ENCODE data around the gene NSMCE1. TPM values are rescaled to one million over a fixed set of nuclear protein-coding genes. Genes with fewer than 3 reads are reported as not detected.

Gene NSMCE1
- polyA plus RNA-seq, 1 donor: 61.5 TPM

DNA sequence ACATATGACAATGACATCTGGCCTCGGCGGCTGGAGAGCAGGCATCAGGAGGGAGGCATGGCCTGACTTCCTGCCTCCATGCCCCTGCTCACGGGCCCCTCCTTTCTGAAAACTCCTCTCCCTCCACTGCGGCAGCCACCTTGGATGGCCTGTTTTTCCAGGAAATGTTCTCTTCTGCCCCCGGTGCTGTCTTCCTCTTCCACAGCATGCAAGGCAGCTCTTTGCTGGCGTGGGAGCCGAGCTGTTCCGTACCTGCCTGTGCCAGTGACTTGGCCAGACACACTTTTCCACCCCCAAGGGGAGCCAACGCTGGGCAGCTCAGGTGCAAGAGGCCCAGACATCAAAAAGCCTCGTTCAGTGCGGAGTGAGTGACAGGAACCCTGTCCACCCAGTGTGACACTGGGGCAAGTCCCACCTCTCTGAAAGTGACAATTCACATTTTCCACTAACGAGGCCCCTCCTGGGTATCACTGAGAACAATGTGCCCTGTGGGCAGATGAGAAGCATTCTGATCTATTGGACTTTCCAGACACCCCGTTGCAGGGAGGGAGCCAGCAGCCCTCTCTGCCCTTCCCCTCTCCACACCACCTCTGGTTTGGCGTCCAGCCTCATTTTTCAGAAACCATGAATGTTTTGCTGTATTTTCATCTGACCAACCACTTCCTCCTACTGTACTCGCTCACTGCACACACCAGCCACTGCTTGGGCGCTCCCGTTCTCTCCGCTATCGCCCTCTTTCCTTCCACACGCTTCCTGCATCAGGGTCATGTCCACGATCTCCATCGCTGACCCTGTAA is 31.2 kb downstream of the NSMCE1 start:
- H3K4me1 ChIP-seq (ENCODE audit: control insufficient read depth, insufficient read depth, low read length): peaks cover 26% of the 10 kb centered on the region
- H3K36me3 ChIP-seq (ENCODE audit: control insufficient read depth, insufficient read depth, low read length): peaks cover 20% of the 10 kb centered on the region
- no peaks in the 10 kb centered on the region for H3K27me3 ChIP-seq (ENCODE audit: control insufficient read depth, insufficient read depth, low read length)
- DNase-seq: no peak
- H3K9me3 ChIP-seq (ENCODE audit: control insufficient read depth, low read depth, low read length): no peaks in the 10 kb centered on the region
- 80% methylated on average over 1 of the region's 22 CpGs for WGBS (ENCODE audit: insufficient coverage, low lambda C conversion rate)
- H3K27ac ChIP-seq (ENCODE audit: low read length): peak overlapping the region; percentile 16
- no peak overlapping the region for H3K4me3 ChIP-seq (ENCODE audit: low read length)

DNA sequence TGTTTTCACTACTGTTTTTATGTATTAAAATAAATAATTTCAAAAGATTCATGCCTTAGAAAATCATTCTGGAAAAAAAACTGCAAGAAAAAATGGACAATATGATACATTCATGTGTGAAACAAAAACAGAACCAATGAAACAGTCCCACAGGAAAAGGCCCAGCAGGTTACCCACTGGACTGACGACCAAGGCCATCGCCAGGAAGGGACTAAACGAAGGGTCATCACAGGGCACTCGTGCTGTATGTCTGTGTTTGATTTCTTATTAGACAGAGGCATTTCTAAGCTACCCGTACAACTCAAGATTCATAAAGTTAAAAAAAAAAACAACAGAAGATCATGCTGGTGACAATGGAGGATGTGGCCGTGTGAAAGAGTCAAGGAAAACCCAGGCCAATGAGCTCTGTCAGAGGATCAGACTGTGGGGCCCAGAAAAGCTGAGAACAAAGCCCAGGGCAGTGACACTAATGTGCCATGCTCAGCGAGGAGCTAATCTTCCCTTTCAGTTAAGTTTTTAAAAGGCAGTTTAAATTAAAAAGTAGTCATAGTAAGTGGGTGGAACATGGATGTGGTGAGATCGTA is 31.8 kb downstream of the NSMCE1 start:
- DNase-seq: no peak
- WGBS (ENCODE audit: insufficient coverage, low lambda C conversion rate): 56% methylated on average over 3 of the region's 8 CpGs
- H3K36me3 ChIP-seq (ENCODE audit: control insufficient read depth, insufficient read depth, low read length): peaks cover 26% of the 10 kb centered on the region
- H3K9me3 ChIP-seq (ENCODE audit: control insufficient read depth, low read depth, low read length): no peaks in the 10 kb centered on the region
- peaks cover 28% of the 10 kb centered on the region for H3K4me1 ChIP-seq (ENCODE audit: control insufficient read depth, insufficient read depth, low read length)
- no peaks in the 10 kb centered on the region for H3K27me3 ChIP-seq (ENCODE audit: control insufficient read depth, insufficient read depth, low read length)
- no peak overlapping the region for H3K27ac ChIP-seq (ENCODE audit: low read length)
- no peak overlapping the region for H3K4me3 ChIP-seq (ENCODE audit: low read length)

DNA sequence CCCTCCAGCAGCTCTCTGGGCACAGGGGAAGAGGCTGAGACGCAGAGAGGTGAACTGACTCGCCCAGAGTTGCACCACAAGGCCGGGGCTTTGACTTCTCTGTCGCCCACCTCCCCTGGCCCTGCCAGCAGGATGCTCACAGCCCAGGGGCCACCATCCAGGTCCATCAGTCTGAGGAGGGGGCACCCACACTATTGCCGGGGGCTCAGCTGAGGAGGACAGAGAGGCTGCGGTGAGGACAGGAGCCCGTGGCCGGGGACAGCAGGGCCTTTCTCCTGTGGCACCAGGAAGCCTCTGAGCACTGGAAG is 32.7 kb downstream of the NSMCE1 start:
- Histone ChIP-seq H3K36me3 (ENCODE audit: control insufficient read depth, insufficient read depth, low read length) (peaks cover 26% of the 10 kb centered on the region), H3K27me3 (ENCODE audit: control insufficient read depth, insufficient read depth, low read length) (no peaks in the 10 kb centered on the region), H3K4me1 (ENCODE audit: control insufficient read depth, insufficient read depth, low read length) (peaks cover 30% of the 10 kb centered on the region), H3K9me3 (ENCODE audit: control insufficient read depth, low read depth, low read length) (no peaks in the 10 kb centered on the region), H3K27ac (ENCODE audit: low read length) (peak overlapping the region; percentile 32), H3K4me3 (ENCODE audit: low read length) (no peak overlapping the region)
- DNase-seq: no peak
- WGBS (ENCODE audit: insufficient coverage, low lambda C conversion rate): no CpG with 5 or more reads among the region's 8 CpGs

- Histone ChIP-seq H3K4me3 (ENCODE audit: low read length) (no peak overlapping the region), H3K4me1 (ENCODE audit: control insufficient read depth, insufficient read depth, low read length) (peaks cover 36% of the 10 kb centered on the region)
- peak; percentile 68 to 80 for DNase-seq
These were observed 33.3 kb downstream of the NSMCE1 start for GRCh38 chr16:27235055-27235937.

GRCh38 chr16:27234603-27235002 is 34.0 kb downstream of the NSMCE1 start:
- peaks cover 43% of the 10 kb centered on the region for H3K4me1 ChIP-seq (ENCODE audit: control insufficient read depth, insufficient read depth, low read length)
- no CpG with 5 or more reads among the region's 4 CpGs for WGBS (ENCODE audit: insufficient coverage, low lambda C conversion rate)
- H3K27ac ChIP-seq (ENCODE audit: low read length): no peak overlapping the region

More at GRCh38 chr16:27235055-27235937, 33.3 kb downstream of the NSMCE1 start:
- H3K36me3 ChIP-seq (ENCODE audit: control insufficient read depth, insufficient read depth, low read length): peaks cover 24% of the 10 kb centered on the region
- H3K27me3 ChIP-seq (ENCODE audit: control insufficient read depth, insufficient read depth, low read length): no peaks in the 10 kb centered on the region
- no CpG with 5 or more reads among the region's 23 CpGs for whole genome bisulfite sequencing (ENCODE audit: insufficient coverage, low lambda C conversion rate)
- H3K9me3 ChIP-seq (ENCODE audit: control insufficient read depth, low read depth, low read length): no peaks in the 10 kb centered on the region
- peak overlapping the region; percentile 32 for H3K27ac ChIP-seq (ENCODE audit: low read length)

GRCh38 chr16:27234171-27234570 is 34.4 kb downstream of the NSMCE1 start:
- H3K36me3 ChIP-seq (ENCODE audit: control insufficient read depth, insufficient read depth, low read length): peaks cover 27% of the 10 kb centered on the region
- H3K27me3 ChIP-seq (ENCODE audit: control insufficient read depth, insufficient read depth, low read length): no peaks in the 10 kb centered on the region
- no CpG with 5 or more reads among the region's 8 CpGs for WGBS (ENCODE audit: insufficient coverage, low lambda C conversion rate)
- no peak overlapping the region for H3K4me3 ChIP-seq (ENCODE audit: low read length)
- no peak overlapping the region for H3K27ac ChIP-seq (ENCODE audit: low read length)
- no peak for DNase-seq
- H3K4me1 ChIP-seq (ENCODE audit: control insufficient read depth, insufficient read depth, low read length): peaks cover 46% of the 10 kb centered on the region
- H3K9me3 ChIP-seq (ENCODE audit: control insufficient read depth, low read depth, low read length): no peaks in the 10 kb centered on the region

More at GRCh38 chr16:27234603-27235002, 34.0 kb downstream of the NSMCE1 start:
- peaks cover 27% of the 10 kb centered on the region for H3K36me3 ChIP-seq (ENCODE audit: control insufficient read depth, insufficient read depth, low read length)
- no peak for DNase-seq
- H3K4me3 ChIP-seq (ENCODE audit: low read length): no peak overlapping the region
- no peaks in the 10 kb centered on the region for H3K9me3 ChIP-seq (ENCODE audit: control insufficient read depth, low read depth, low read length)
- no peaks in the 10 kb centered on the region for H3K27me3 ChIP-seq (ENCODE audit: control insufficient read depth, insufficient read depth, low read length)

DNA sequence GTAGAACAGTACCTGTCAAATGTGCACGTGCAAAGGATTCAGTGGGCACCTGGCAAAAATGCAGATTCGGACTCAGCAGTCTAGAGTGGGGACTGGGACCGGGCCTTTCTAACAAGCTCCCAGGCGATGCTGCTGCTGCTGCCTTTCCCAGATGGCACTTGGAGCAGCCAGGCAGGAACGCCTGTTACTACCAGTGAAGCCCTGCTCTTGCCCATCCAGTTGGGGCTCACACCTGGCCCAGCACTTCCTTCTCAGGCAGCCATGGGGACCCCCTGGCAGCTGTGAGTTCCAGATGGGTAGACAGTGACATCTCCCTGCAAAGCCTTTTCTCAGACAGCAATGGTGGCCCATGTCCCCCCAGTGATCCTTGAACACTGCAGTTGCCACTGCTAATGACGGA is 34.8 kb downstream of the NSMCE1 start:
- peaks cover 27% of the 10 kb centered on the region for H3K36me3 ChIP-seq (ENCODE audit: control insufficient read depth, insufficient read depth, low read length)
- peaks cover 50% of the 10 kb centered on the region for H3K4me1 ChIP-seq (ENCODE audit: control insufficient read depth, insufficient read depth, low read length)
- H3K4me3 ChIP-seq (ENCODE audit: low read length): no peak overlapping the region
- no peak for DNase-seq
- H3K9me3 ChIP-seq (ENCODE audit: control insufficient read depth, low read depth, low read length): no peaks in the 10 kb centered on the region
- H3K27me3 ChIP-seq (ENCODE audit: control insufficient read depth, insufficient read depth, low read length): no peaks in the 10 kb centered on the region
- WGBS (ENCODE audit: insufficient coverage, low lambda C conversion rate): no CpG with 5 or more reads among the region's 6 CpGs
- no peak overlapping the region for H3K27ac ChIP-seq (ENCODE audit: low read length)

DNA sequence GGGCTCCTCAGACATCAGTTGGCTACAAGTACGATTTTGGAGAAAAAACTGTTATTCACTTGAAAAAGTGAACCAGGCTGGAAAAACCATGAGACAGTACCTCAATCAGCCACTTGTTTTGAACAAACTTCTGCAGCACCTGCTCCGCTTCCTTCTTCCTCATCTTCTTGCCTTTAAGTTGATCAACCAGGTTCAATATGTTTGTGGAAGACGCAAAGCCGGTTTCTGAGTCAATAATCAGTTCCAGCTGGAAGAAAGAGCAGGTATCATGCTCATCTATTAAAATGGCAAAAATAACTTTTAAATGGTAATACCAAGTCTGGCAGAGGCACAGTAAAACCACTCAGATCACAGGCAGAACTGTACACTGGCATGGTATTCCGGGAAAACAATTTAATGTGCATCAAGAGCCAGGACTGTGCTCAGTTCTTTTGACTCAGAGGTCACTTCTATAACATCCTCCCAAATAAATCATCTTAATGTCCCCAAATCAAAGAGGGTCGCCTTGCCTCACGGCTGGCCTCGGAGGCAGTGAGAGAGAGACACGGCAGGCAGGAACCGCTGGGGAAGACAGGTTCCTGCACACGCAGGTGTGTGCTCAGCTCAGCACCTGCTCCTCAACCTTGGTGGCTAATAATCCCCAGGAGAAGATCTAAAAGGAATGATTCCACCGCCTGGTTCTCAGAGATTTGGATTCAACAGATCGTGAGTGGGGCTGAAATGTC is 35.5 kb downstream of the NSMCE1 start:
- no peak for DNase-seq
- peak overlapping the region; percentile 32 for H3K27ac ChIP-seq (ENCODE audit: low read length)
- H3K36me3 ChIP-seq (ENCODE audit: control insufficient read depth, insufficient read depth, low read length): peaks cover 27% of the 10 kb centered on the region
- H3K9me3 ChIP-seq (ENCODE audit: control insufficient read depth, low read depth, low read length): no peaks in the 10 kb centered on the region
- no peaks in the 10 kb centered on the region for H3K27me3 ChIP-seq (ENCODE audit: control insufficient read depth, insufficient read depth, low read length)
- no CpG with 5 or more reads among the region's 13 CpGs for WGBS (ENCODE audit: insufficient coverage, low lambda C conversion rate)
- H3K4me3 ChIP-seq (ENCODE audit: low read length): no peak overlapping the region
- H3K4me1 ChIP-seq (ENCODE audit: control insufficient read depth, insufficient read depth, low read length): peaks cover 51% of the 10 kb centered on the region

- no peak overlapping the region for H3K4me3 ChIP-seq (ENCODE audit: low read length)
- DNase-seq: peak; percentile 54 to 78
- H3K4me1 ChIP-seq (ENCODE audit: control insufficient read depth, insufficient read depth, low read length): peaks cover 53% of the 10 kb centered on the region
- peak overlapping the region; percentile 32 for H3K27ac ChIP-seq (ENCODE audit: low read length)
- no CpG with 5 or more reads among the region's 26 CpGs for WGBS (ENCODE audit: insufficient coverage, low lambda C conversion rate)
- H3K9me3 ChIP-seq (ENCODE audit: control insufficient read depth, low read depth, low read length): no peaks in the 10 kb centered on the region
- peaks cover 27% of the 10 kb centered on the region for H3K36me3 ChIP-seq (ENCODE audit: control insufficient read depth, insufficient read depth, low read length)
- no peaks in the 10 kb centered on the region for H3K27me3 ChIP-seq (ENCODE audit: control insufficient read depth, insufficient read depth, low read length)
These were observed 36.3 kb downstream of the NSMCE1 start for GRCh38 chr16:27232061-27232900.
